ENCODE results near the gene CCDC85A.

Gene CCDC85A

DNA sequence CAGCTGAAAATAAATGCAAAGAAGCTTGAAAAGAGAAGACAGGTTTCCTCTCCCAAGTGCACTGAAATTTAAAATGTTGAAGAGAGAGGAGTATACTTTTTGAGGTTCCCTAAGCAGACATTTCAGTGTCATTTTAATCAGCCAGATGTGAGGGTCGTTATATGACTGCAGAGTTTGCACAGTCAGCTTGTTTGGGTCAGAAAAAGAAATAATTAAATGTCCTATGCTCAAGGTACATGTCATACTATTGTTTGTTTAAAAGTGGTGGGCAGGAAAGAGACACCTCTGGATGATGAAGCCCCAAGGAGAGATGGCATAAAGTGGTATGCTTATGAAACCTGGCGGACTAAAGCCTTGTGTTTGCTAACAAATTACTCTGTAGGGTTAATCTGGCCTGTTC lies 55.2 kb downstream of the CCDC85A start:
- DNase-seq (ENCODE audit: low read depth) = no peak

DNA sequence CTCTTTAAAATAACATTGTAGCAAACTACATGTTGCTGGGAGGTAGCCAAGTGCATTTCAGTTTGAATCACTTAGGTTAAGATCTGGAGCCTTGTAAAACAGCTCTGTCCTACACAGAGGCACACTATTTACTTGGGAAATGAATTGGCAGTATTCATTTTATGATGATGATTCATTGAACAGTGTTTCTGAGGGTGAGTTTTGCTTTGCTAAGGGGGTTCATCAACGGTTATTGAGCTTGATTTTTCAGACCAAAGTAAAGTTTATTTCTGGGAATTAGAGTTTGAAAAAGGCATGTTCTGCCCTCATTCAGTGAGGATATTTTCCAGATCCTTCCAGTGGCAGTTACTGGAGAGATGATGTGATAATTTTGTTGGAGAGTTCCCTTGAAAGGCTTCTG lies 55.6 kb downstream of the CCDC85A start:
- DNase-seq (ENCODE audit: low read depth) = peak; percentile 90

DNA sequence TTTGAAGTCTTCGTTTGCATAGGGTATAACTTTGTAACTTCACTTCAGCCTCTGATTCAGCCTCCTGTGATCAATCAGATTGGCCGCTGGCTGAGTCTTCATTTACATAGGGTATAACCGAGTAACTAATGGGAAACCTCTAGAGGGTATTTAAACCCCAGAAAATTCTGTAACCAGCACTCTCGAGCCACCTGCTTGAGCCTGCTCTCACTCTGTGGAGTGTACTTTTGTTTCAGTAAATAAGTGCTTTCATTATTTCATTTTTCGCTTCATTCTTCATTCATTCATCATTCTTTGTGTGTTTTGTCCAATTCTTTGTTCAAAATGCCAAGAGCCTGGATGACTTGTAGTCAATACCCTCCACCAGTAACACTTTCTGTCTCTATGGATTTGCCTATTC lies 56.4 kb downstream of the CCDC85A start:
- DNase-seq (ENCODE audit: low read depth) = no peak

DNA sequence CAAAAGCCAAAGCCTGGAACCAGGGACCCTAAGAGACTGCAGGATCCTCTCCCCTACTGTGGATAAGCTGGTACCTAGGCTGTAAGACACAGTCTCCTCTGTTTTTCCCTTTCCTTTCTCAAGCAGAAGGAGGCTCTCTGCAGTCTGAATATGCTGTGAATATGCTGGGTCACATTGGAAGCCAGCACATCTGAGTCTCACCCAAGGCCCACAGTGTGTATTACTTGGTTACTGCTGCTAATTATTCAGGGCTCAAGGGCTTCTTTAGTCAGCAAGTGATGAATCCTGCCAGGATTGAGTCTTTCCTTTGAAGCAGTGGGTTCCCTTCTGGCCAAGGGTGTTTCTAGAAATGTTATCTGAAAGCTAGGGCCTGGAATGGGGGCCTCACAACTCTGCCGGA lies 60.7 kb downstream of the CCDC85A start:
- no peak for DNase-seq (ENCODE audit: low read depth)

DNA sequence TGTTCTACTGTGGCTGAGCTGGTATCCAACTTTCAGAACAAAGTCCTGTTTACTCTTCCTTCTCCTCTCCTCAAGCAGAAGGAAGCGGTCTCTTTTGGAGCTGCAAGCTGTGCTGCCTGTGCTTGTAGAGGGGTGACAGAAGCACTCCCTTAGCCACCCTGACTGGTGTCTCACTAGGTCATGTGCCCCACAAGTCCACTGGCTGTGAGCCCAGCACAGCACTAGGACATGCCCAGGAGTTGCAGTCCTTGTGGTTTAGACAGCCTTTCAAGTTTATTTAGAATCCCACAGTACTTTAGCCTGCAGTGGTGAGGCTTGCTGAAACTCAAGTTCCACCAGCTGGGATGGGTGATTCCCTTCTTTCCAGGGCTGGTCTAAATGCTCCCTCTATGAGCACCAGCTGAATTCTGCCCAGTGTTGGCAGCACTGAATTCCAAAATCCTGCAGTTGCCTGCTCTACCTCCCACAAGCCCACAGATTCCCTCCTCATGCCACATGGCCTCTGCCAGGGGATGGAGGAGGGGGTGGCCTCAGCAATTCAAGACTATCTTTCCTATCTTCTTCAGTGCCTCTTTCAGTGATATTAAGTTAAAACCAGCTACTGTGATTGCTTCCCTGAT lies 61.2 kb downstream of the CCDC85A start:
- DNase-seq (ENCODE audit: low read depth) = peak; percentile 82

DNA sequence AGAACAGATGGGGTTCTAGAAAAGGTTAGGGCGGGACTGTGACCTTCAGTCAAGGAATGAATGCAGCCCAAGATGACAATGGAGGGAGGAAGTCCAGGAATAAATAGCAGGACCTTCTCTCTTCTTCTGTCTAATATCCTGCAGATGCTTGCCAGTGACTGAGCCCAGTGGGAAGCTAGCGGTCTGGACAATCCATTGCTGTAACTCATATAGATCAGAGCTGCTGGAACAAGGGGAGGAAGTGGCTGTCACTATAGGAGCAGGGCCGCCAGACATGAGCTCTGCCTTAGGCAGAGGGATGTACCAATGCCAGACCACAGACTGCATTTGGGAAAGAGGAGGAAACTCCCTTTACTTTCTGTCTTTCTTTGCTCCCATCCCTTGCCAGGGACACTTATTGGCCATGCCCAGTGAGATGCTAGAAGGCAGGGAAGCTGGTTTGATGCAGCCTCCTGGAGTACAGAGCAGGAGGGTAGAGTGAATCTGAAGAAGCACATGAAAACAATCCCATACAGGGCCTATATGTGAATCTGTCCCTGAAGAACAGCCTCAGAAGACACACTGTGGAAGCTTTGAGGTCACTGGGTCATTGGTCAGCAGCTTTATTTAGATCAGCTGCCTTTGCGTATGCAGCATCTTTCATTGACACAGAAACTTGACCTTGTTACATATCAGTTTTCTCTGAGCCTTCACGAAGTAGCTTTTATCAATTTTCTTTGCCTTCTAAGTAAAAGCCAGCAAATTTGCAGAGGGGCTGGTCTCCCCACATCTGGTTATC lies 65.4 kb downstream of the CCDC85A start:
- peak; percentile 72 for DNase-seq (ENCODE audit: low read depth)

DNA sequence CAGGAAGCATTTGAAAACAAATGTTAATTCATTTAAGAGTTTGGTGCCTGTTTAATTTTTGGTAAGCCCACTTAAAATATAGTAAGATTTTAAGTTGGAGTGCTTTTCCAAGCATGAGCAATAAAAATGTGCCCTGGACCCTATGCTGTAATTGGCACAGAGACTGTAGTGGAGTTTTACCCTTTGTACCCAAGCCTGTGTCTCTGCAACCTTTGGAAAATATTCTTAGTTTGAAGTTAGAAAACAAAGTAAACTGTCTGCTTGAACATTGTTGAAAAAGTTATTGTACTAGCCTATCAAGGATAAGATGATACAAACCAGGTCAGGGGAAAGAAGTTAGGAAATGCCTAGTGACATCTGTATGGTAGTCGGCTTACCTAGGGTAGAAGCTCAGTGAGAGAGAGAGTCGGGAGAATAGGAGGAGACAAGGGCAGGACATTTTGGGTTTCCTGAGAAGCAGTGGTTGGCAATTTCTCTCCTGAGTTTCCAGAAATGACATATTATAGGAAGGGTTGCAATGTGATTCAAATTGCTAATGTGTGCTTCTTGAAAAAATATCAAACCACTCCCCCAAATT lies 66.5 kb downstream of the CCDC85A start:
- DNase-seq (ENCODE audit: low read depth) = no peak

DNA sequence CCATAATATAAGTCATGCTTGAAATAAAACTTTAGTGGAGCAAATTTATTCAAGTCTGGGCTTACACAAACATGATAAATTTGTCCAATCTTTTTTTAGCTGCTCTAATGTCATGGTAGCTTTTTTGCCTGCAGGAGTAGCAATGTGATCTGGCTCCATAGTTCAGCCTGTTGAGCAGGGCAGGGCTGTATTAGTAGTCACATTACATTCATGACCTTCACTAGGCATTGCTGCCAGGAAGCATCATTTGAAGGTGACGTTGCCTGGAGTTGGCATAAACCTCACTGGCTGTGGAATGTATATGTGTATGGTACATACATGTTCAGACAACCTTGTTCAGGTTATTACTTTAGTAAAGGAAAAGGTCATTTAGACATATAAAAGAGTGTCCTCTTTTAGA lies 76.6 kb downstream of the CCDC85A start:
- DNase-seq (ENCODE audit: low read depth) = peak; percentile 47

DNA sequence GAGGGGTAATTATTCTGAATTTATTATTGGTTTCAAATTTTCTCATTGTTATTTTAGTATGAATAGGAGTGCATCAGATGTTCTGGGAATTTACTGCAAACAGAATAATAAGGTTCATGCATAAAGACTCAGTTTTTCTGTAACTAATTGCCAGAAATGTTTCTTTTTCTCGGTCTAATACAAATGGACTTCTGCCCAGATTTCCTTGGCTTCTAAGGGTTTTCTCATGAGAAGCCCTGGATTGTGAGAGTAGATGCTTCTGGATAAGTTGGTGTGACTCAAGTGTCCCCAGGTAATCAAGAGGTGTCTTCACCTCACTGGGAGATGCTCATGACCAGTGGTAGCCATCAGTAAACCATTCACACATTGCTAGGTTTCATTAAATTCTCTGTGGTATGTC lies 78.5 kb downstream of the CCDC85A start:
- no peak for DNase-seq (ENCODE audit: low read depth)

DNA sequence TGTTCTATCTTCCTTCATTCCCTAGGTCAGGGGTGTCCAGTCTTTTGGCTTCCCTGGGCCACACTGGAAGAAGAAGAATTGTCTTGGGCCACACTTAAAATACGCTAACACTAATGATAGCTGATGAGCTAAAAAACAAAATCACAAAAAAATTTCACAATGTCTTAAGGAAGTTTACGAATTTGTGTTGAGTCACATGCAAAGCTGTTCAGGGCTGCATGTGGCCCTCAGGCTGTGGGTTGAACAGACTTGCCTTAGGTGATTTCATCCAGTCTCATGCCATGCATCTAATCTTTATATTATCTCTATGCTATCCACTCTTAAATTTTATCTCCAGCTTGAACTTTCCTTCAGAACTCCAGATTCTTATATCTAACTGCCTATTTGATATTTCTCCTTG lies 80.1 kb downstream of the CCDC85A start:
- peak; percentile 57 for DNase-seq (ENCODE audit: low read depth)

DNA sequence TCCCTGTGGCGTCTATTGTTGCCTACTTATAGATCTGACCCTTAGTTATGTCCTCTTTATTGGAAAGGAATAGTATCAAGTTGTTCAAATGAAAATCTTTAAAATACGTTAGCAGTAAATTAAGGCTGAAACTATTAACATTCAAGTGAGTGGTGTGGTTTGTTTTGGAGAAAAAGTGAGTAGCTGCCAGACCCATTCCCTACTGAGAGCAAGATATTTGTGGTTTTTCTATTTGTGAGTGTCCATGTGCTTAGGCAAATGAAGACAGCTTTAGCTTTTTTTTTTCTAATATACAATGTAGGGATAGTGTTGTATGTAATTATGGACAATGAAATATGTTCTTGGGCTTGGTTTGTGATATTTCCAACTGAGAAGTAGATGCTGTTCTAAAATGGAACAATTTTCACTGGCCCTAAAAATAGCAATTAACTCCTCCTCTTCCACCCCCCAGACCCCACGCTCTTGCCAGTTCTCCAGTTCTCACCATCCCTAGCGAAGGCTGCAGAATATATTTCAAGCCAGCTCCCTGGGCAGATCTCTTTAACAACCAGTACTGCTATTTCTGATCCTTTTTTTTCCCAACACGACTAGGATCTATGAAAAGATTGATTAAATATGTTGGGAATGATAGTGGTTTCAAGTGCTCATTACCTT lies 83.1 kb downstream of the CCDC85A start:
- DNase-seq (ENCODE audit: low read depth) = peak; percentile 43

DNA sequence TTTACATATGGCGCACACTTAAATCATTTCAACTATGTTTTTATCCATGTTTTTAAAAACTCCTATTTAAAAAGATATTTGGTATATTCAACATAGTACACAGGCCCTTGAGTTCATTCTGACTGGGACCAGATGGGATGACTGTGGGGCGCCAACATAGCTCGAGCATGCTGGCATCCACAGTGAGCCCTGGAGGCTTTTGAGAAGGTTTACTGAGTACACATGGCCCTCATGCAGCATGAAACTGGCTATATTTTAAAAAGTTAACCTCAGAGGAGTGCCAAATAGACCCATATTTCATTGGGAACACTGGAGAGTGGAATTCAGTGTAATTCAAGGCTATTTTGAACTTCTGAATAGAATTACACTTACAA lies 83.6 kb downstream of the CCDC85A start:
- DNase-seq (ENCODE audit: low read depth) = no peak

DNA sequence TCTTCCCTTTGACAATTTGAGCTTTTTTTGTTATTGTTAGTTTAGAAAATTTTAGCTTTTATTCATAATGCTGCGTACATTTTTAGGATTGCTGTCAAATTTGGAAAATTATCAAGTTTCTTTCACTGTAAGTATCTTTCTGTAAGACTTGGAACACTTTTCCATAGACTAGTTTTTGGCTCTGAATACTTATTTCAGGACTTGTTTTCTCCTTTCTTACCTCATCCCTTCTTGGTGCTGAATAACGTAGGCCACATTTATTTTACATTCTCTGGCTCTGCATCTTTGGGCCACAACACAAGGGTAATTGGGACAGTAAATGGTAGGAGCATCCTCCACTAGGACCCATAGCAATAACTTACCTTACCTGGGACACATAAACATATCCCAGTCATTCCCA lies 85.1 kb downstream of the CCDC85A start:
- DNase-seq (ENCODE audit: low read depth) = no peak

DNA sequence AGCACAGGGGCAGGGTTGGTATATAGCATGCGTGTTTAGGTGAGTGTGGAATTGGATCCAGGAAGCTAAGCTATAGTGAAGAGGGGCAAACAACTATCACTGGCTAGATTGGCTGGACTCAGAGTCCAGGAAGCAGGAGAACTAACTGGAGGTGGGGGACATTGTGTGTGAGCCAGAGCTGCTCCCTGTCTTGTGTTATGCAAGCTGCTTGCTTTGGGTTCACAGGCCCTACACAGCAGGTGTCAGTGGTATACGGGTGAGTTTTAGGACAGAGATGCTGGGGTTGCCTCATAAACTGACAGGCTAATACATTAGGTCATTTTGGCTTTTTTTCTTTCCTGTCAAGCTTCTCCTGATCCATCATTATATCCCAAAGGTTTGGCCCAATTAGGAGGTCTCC lies 87.5 kb downstream of the CCDC85A start:
- no peak for DNase-seq (ENCODE audit: low read depth)

DNA sequence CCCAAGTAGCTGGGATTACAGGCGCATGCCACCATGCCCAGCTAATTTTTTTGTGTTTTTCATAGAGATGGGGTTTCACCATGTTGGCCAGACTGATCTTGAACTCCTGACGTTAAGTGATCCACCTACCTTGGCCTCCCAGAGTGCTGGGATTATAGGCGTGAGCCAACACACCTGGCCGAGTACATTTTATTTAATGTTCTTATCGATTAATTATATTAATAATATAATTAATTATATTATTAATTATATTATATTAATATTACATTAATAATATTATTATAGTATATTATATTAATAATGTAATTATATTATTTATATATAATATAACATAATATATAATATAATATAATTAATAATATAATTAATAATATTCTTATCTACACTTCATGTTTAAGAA lies 101.4 kb downstream of the CCDC85A start:
- no peak for DNase-seq (ENCODE audit: low read depth)

DNA sequence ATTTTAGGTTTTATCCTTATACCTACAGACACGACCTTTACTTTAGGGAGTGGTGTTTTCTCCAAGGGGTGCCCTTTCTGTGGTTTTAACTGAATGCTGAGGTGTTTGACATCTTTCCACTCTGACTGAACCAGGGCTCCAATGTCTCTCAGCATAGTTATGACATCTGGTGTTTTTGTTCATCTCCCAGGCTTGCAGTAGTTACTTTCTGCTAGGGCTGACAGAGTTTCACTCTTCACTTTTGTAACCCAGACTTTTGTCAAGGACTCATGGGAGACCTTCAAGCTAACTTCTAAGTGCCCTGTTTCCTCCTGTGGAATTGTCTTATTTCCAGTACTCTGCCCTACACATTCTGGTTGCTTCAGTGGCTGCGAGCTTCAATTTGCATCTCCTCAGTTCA lies 103.1 kb downstream of the CCDC85A start:
- DNase-seq (ENCODE audit: low read depth) = peak; percentile 43

DNA sequence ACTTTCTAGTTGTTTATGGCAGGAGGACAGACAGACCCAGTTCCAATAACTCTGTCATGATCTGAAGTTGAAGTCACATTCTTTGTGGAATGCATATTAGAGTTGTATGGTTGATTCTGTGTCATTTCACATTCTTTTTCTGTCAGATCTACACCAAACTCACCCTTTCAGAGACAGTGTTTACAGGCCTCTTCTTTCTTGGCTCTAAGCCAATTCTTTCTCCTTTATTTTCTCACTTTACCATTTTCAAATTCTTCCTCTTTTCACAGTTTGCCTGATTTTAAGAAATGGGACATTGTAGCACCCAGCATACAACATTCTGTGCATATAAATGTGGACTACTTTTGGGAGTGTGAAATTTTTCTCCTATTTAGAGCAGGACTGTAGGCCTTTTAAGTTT lies 103.7 kb downstream of the CCDC85A start:
- peak; percentile 48 for DNase-seq (ENCODE audit: low read depth)

DNA sequence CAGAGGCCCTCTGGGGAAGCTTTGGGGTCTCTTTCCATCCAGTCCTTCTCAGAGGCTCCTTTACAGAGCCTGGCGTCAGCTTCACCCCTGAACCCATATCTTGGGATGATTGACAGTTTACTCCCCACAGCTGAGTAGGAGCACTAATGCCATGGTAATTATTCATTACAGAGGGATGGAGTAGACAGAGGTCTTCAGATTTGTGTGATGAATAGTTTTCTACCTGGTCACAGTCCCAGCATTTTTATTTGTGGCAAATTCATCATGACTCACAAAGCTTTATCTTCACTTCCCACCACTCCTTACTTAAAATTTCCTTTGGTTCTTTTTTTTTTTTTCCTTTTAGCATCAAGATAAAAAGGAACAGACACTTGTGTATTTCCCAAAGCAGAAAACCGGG lies 104.2 kb downstream of the CCDC85A start:
- peak; percentile 82 for DNase-seq (ENCODE audit: low read depth)

DNA sequence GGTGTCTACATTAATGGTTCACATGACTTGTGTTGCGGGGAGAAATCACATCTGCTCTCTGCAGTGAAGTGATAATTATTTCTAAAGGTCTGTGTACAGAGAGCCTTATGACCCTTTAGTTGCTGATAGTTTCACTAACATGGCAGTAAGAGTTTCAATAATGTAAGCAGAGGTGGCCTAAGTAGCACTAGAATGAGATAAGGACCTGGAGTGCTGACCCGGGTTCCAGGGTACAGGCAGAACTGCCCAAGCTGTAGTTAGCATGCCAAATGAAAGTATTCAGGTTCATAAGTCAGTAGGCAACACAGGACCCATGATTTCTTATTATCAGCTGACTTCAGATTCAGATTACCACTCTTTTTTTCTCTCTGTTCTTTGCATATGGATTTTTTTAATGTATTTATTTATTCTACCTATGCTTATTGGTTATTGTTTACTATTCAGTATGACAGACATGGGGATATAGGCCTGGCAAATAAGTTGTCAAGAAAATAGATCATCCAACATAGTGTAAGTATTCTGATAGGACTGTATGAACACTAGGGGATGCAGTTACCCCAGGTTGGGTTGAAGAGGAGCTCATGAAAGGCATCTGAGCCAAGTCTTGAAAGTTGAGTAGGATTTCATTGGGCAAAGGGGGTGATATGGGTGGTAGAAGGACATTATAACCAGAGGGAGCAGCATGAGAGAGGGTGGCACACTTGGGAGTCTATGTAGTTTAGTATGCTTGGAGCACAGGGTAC lies 105.2 kb downstream of the CCDC85A start:
- peak; percentile 19 for DNase-seq (ENCODE audit: low read depth)

DNA sequence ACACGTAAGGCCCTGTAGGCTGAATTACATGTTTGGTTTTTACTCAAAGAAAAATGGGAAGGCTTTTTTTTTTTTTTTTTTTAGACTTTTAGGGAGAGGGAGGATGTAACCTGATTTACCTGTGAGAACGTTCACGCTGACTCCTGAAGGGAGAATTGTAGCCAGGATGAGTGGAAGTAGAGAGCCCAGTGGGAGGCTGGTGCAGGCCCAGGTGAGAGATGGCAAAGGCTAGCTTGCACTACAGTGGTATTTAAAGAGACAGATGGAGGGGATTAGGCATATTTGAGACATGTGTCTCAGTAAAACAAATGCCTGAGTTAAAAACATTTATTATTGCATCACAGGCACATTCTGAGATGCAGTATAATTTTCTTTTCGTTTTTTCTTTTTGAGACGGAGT lies 107.9 kb downstream of the CCDC85A start:
- no peak for DNase-seq (ENCODE audit: low read depth)

DNA sequence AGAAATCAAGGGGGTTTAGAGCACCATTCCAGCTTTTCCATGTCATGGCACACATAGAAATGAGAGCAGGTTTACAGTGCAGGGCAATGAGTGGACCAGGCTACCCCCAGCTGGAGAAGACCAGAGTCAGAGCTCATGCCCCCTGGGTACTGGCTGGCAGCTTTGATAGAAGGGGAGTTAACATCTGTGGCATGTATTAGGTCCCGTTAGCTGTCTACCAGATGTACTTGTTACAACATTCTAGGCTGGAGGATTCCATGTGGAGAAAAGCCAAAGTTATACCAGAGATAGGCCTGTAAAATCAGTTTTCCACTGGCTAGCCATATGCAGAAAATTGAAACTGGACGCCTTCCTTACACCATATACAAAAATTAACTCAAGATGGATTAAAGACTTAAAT lies 109.2 kb downstream of the CCDC85A start:
- no peak for DNase-seq (ENCODE audit: low read depth)

DNA sequence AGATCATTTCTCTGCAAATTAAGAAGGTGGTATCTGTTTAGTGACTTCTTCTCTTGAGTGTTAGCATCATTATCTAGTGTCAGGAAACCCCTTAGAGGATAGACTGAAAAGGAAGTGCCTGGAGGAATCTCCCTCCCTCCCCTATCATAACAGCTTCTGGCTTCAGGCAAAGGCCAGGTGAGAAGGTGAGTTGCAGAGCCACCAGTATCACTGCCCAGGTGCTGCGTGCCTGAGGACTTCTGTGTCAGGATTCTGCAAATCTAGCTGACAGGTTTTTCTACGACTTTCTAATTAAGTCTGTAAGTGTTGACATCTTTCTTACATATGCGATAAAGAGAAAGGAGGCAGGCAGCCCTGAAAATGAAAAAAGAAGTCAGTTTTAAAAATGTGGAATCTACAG lies 111.9 kb downstream of the CCDC85A start:
- no peak for DNase-seq (ENCODE audit: low read depth)
